Stimulated activated CD8-positive, alpha-beta memory T cell treated with anti-CD3 and anti-CD28 coated beads, Interleukin-7, amount 100 ng/mL, for 4 hours (primary cell): ENCODE data around the gene MEIOB.
"Not testable (repeated sequence)": the region's sequence is repeated elsewhere in the genome, so short reads cannot be mapped to it uniquely, and the experiment has no call there.

ENCODE experiments used
- DNase-seq, 2 donors: peaks; one replicate each; pipeline ENCODE4 v3.0.0-alpha.2; 2020; ENCODE audit warnings: low read depth in 2 of 2

Gene MEIOB

GRCh38 chr16:1815461-1815860 is 56.5 kb downstream of the MEIOB start:
- no peak for DNase-seq

- peak; percentile 5 to 24 for DNase-seq
Observed at GRCh38 chr16:1812732-1813163, 59.2 kb downstream of the MEIOB start.

GRCh38 chr16:1810536-1810935 is 61.4 kb downstream of the MEIOB start:
- DNase-seq = no peak

- DNase-seq = no peak
Observed at GRCh38 chr16:1810106-1810505, 61.9 kb downstream of the MEIOB start.

- no peak for DNase-seq
Observed at GRCh38 chr16:1809281-1809801, 62.6 kb downstream of the MEIOB start.

DNA sequence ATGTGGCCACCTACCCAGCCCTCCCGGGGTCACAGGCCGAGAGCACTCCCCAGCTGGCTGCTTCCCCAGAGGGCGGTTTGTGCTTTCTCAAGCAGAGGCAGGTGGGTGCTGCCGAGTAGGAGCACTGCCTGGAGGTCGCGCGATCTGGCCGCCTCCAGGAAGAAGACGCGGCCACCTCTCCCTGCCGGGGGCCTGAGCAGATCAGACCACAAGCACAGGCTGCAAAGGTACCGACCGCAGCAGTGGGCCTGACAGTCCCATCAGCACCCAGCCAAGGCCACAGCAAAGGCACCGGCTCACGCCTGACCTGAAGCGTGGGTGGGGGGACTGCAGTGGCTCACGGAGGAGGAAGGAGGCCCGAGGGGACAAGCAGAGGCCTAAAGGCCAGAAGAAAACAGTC is 63.3 kb downstream of the MEIOB start:
- DNase-seq = no peak

DNA sequence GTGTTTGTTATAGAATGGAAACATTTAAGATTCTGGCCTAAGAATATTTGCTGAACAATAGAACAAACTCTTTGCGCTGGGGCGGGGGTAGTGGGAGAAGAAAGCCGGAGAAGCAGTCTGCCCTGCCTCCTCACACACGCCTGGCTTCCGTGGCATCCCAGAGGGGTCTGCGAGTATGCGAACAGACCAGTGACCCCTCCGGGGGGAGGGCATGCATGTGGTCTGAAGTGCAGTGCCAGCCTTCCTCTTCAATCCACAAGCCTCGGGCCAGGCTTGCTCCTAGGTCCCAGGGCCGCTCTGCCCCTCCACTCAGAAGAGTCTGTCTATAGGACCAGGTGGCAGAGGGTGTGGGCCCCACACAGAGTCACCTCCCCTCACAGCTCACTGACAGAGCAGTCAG is 64.3 kb downstream of the MEIOB start:
- no peak for DNase-seq

- DNase-seq = no peak
Observed at GRCh38 chr16:1800701-1801100, 71.3 kb downstream of the MEIOB start.

DNA sequence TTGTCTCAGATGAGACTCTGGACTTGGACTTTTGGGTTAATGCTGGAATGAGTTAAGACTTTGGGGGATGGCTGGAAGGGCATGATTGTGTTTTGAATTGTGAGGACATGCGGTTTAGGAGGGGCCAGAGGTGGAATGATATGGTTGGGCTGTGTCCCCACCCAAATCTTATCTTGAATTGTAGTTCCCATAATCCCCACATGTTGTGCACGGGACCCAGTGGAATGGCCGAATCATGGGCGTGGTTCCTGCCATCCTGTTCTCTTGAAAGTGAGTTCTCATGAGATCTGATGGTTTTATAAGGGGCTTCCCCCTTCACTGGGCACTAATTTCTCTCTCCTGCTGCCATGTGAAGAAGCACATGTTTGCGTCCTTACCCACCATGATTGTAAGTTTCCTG is 72.7 kb downstream of the MEIOB start:
- not testable (repeated sequence) for DNase-seq

DNA sequence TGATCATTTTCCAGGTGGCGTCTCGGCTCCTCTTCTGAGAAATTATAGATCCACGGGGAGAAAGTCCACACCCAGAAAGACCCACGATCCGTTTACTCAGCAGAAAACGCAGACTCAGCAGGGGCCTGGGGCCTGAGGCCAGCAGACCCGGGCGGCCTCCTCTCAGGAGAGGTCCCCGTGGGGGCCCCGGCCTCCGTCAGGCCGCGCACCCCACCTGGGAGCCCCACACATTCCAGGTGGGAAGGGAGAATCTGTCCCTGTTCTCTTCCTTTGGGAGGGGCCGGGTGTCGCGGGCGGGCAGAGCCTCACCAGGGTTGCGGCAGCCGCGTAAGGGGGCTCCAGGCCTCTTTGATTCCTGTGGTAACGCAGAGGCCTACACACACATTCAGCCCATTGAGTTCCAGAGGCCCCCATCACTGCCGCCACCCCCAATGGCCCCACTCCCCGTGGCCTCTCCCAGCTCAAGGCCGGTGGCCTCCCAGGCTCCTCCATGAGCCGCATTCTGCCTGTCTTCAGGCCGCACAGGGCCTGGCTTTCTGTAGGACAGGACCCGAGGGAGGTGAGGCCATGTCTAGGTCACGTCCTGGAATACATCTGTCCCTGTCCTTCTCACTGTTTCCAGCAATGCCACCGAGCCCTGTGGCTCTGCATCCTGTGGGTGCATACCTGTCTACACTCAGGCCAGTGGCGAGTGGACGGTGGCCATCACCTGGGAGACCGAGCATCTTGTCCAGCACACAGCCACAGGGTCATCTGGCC is 76.9 kb downstream of the MEIOB start:
- no peak for DNase-seq

DNA sequence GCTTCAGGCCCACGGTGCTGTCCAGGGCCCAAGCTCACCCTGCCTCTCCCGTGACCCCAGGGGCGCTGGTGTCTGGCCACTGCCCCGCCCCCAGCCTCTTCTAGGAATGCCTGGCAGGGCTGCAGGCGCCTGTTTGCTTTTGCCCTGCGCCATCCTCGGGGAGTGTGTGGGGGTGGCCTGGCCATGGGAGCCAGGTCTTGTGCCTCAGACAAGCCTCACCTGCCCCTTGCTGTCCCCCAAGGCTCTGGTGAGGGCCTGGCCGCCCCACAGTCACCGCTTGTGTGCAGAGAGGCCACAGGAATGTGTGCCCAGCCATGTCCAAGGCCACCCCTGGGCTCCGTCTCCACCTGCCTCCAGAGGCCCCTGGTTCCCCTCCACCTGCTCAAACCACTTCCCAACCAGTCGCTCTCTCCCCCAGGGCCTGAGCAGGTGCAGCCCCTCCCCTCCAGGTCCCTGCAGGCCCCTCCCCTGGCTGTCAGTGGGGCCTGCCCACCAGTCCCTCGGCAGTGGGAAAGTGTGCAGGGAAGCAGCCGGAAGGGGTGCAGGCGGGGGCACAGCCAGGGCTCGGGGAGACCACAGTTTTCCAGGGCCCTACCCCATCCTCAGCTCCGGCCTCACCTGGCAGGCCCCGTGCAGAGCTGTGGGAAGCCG is 77.6 kb downstream of the MEIOB start:
- DNase-seq = no peak

DNA sequence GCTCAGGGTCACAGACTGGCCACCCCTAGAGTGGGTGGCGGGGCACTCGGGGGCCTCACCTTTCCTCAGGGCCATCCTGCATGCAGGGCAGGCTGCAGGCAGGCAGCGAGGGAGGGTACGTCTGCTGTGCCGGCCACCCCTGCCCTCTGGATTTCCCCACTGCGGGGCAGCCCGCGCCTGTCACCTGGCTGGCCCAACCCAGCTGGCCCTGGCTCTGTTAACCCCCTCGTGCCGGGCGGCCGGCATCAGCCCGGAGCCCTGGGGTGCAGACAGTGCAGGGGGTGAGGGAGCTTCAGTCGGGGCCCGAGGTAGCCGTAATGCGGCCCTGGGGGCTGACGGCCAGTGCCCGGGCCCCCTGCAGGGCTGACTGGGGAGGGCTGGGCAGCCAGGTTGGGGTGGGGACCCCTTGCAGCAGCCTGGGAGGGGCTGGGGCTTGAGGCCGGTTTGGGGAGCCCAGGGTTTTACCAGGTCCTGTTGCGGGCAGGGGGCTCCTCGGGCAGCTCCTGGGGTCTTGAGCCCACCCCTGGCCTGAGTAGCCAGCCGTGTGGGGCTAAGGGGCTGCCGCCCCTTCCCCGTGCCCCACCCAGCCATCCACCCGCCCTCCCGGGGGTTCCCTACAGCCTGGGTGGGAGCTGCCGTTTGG is 78.3 kb downstream of the MEIOB start, which contains the start of gene IGFALS:
Gene IGFALS (minus strand): TSS at position 128 of the 643 bp plus-strand sequence. CDS start 53 bp downstream, at position 75.
- no peak for DNase-seq

DNA sequence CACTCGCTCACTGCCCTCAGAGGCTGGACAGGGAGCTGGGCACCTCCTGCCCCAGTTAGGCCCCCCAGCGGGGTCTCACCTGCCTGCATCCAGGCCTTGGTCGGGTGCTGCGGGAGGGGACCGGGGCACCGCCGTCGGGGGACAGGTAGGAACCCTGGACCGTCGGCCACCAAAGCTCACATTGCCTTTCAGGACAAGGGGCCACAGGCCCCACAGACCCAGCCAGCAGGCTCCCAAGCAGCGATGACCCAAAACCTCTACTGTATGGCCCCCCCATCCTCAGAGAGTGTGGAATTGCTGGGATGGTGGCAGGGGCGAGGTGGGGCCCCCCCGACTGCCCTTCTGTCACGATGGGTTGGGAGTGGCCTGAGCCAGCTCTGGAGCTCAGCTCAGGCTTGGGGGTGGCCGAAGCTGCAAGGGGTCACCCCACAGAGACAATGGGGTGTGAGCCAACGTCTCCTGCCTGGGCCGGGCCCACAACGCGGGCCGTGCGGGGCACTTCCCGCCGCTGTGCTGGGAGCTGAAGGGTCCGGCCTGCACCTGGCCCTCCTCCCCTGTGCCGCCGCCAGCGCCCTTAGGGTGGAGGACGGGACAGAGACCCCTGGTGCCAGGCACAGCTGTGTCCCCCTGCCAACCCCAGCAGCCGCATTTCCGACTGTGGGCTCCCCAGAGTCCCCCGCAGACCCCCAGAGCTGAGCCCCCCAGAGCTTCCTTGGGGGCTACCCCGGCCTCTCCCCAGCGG is 79.0 kb downstream of the MEIOB start:
- no peak for DNase-seq

DNA sequence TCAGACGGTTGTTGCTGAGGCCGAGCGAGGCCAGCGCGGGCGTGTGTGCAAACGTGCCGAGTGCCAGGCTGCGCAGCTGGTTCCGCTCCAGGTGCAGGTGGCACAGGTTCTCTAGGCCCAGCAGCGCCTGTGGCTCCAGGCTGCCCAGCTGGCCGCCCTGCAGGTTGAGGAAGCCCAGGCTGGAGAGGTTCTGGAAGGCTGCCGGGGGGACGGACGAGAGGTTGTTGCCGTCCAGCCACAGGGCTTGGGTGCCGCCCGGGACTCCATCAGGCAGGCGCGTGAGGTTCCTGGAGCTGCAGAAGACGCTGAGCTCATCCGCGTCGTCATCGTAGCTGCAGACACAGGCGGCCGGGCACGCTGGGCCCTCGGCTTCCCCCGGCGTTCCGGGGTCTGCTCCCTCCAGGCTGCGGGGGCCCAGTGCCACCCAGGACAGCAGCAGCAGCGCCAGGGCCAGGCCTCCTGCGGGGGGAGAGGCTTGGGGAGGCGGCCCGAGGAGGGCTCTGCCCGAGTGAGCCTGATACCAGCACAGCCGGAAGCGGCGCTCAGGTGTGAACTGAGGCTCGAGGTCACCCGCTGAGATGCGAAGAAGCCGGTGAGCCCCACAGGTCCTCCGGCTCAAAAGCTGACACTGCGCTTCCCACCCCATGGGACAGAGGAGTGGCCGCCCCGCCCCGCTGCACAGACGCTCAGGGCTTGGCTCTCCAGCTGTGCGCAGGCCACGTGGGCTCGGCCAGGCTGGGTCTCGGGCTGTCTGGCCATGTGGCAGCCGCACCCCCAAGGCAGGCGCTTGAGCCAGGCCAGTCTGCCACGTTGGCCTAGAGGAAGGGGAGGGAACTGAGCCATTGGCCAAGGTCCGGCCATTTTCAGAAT is 79.8 kb downstream of the MEIOB start:
- DNase-seq = no peak

GRCh38 chr16:1791256-1791942 is 80.6 kb downstream of the MEIOB start:
- DNase-seq = no peak

DNA sequence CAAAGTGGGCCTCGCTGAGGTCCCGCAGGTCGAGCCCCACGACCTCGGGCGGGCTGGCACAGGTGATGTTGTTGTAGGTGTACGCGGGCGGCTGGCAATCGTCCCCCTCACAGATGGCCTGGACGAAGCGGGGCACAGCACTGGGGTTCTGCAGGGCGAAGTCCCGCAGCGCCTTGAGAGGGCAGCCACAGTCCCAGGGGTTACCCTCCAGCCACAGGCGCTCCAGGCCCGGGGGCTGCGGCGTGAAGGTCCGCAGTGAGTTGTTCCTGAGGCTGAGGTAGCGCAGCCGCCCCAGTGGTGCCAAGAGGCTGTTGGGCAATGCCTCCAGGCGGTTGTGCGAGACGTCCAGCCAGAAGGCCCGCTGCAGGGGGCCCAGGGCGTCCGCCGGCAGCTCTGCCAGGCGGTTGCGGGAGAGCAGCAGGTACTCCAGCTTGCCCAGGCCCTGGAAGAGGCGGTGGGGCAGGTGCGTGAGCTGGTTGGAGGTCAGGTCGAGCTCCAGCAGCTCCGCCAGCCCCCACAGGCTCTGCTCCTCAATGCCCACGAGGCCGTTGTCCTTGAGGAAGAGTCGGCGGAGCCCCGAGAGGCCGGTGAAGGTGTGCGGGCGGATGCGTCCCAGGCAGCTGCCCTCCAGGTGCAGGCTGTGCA is 81.2 kb downstream of the MEIOB start:
- DNase-seq = no peak

- no peak for DNase-seq
Observed at GRCh38 chr16:1790261-1790610, 81.7 kb downstream of the MEIOB start.

GRCh38 chr16:1789643-1790045 is 82.3 kb downstream of the MEIOB start:
- no peak for DNase-seq

- no peak for DNase-seq
Observed at GRCh38 chr16:1788708-1789100, 83.3 kb downstream of the MEIOB start.
